CD4-positive, alpha-beta T cell (primary cell): ENCODE data around the gene CANX. TPM values are rescaled to one million over a fixed set of nuclear protein-coding genes. Genes with fewer than 3 reads are reported as not detected.

Experiments used
- ATAC-seq: fragments of 200-7000 bp; cut with Tn5 transposase; one replicate; pipeline ENCODE4 v1.10.0; 2022; ENCODE audit warnings: mild to moderate bottlenecking; ENCODE audit not compliant: poor library complexity
- CTCF ChIA-PET: fragments of 350-600 bp; sonication (Branson Sonifier 250); formaldehyde crosslinking; loops from one replicate; lab custom pipeline; 2021; ENCODE audit warnings: antibody characterized with exemption, inconsistent platforms; lab: Charles Lee
- POLR2A ChIA-PET: fragments of 350-600 bp; sonication (Branson Sonifier 250); formaldehyde crosslinking; loops from one replicate; lab custom pipeline; 2021; ENCODE audit warnings: antibody characterized with exemption, inconsistent platforms; lab: Charles Lee
- DNase-seq, 14 experiments: peaks; one replicate each; pipeline ENCODE4 v3.0.0-alpha.2; 2013 to 2020; ENCODE audit warnings: mixed read lengths in 2 of 14
- H3K27ac ChIP-seq, 2 donors: one replicate each; pipeline versions ENCODE4 v1.5.1 to v1.7.0; 2013; ENCODE audit warnings: low read length in 2 of 2, low read depth in 1 of 2, mild to moderate bottlenecking in 1 of 2
- H3K27me3 ChIP-seq, 2 experiments: 1 replicate in 1 of 2; 2 replicates in 1 of 2; pipeline versions ENCODE4 v1.6.1 to v1.7.0; 2013; ENCODE audit warnings: low read length in 2 of 2, control low read depth in 1 of 2, mild to moderate bottlenecking in 1 of 2, moderate library complexity in 1 of 2; ENCODE audit not compliant: insufficient read depth in 2 of 2, control insufficient read depth in 1 of 2
- H3K36me3 ChIP-seq: one replicate; pipeline ENCODE4 v1.6.1; 2013; ENCODE audit warnings: low read length, control low read depth; ENCODE audit not compliant: insufficient read depth
- H3K4me1 ChIP-seq: one replicate; pipeline ENCODE4 v1.6.1; 2013; ENCODE audit warnings: low read length, control low read depth; ENCODE audit not compliant: insufficient read depth
- H3K4me3 ChIP-seq: one replicate; pipeline ENCODE4 v1.5.1; 2013; ENCODE audit warnings: mild to moderate bottlenecking, low read length, moderate library complexity
- H3K9me3 ChIP-seq, 2 experiments: 1 replicate in 1 of 2; 2 replicates in 1 of 2; pipeline versions ENCODE4 v1.6.1 to v1.7.0; 2013; ENCODE audit warnings: low read length in 2 of 2, mild to moderate bottlenecking in 2 of 2, control low read depth in 1 of 2, moderate library complexity in 1 of 2; ENCODE audit not compliant: control insufficient read depth in 1 of 2, insufficient read depth in 1 of 2
- H3K27ac Mint-ChIP-seq: one replicate; pipeline ENCODE4 v1.8.0; 2020; ENCODE audit warnings: mixed read lengths
- H3K27me3 Mint-ChIP-seq: one replicate; pipeline ENCODE4 v1.8.0; 2021; ENCODE audit warnings: mixed read lengths
- H3K36me3 Mint-ChIP-seq: one replicate; pipeline ENCODE4 v1.8.0; 2021; ENCODE audit warnings: low read depth, mixed read lengths
- H3K4me1 Mint-ChIP-seq: one replicate; pipeline ENCODE4 v1.8.0; 2021; ENCODE audit warnings: low read depth, mixed read lengths
- H3K4me3 Mint-ChIP-seq: one replicate; pipeline ENCODE4 v1.8.0; 2020; ENCODE audit warnings: mild to moderate bottlenecking, mixed read lengths
- H3K9me3 Mint-ChIP-seq: one replicate; pipeline ENCODE4 v1.8.0; 2020; ENCODE audit warnings: mixed read lengths
- CTCF ChIP-seq: fragments of 200-600 bp; IDR thresholded peaks from one replicate; pipeline ENCODE4 v1.8.0; 2022; ENCODE audit warnings: antibody characterized with exemption, mild to moderate bottlenecking
- intact Hi-C, 2 experiments: fragments of 100-400 bp; cut with DNase I in 1 of 2; cut with micrococcal nuclease in 1 of 2; formaldehyde crosslinking; loops; one replicate each; pipeline versions ENCODE4 v1.15.1 to v1.9.0; 2023 to 2025; cut with DNase I, micrococcal nuclease
- total RNA-seq, 174 experiments: library from RNA in 2 of 174; stranded (reverse) in 2 of 174; gene quantifications; one replicate each; pipeline ENCODE4 v1.2.3 and lab custom pipeline; 2021 to 2026

CANX gene
- total RNA-seq, 2 experiments from 2014 or later = 150 to 152 TPM

- Histone ChIP-seq H3K4me1 (no peaks in the 10 kb centered on the region), H3K9me3 (no peaks in the 10 kb centered on the region), H3K27me3 (no peaks in the 10 kb centered on the region), H3K4me3 (no peak overlapping the region), H3K27ac (no peak overlapping the region), H3K36me3 (peaks cover 80% of the 10 kb centered on the region)
- H3K27ac Mint-ChIP-seq = no peak overlapping the region
- peaks cover 86% of the 10 kb centered on the region for H3K36me3 Mint-ChIP-seq
- H3K4me3 Mint-ChIP-seq = no peak overlapping the region
- CTCF ChIA-PET = interaction anchor here (0.5 to 1.8 kb wide), 3 partner anchors 11 to 116 kb away, joined by 3 to 4 read pairs (median 3); no protein-coding TSS in a partner anchor
- intact Hi-C loops = no loop called here
- H3K9me3 Mint-ChIP-seq = no peaks in the 10 kb centered on the region
- no peaks in the 10 kb centered on the region for H3K4me1 Mint-ChIP-seq
- DNase-seq = no peak
- POLR2A ChIA-PET = no interaction called here
- H3K27me3 Mint-ChIP-seq = no peaks in the 10 kb centered on the region
- no peak for ATAC-seq
- TF ChIP-seq CTCF = no peak
Measured at GRCh38 chr5:179774442-179774841, 75.7 kb downstream of the CANX start.

GRCh38 chr5:179776411-179776938 lies 77.7 kb downstream of the CANX start:
- Mint-ChIP-seq H3K4me1 (no peaks in the 10 kb centered on the region), H3K36me3 (peaks cover 77% of the 10 kb centered on the region), H3K9me3 (no peaks in the 10 kb centered on the region), H3K27me3 (no peaks in the 10 kb centered on the region), H3K4me3 (no peak overlapping the region), H3K27ac (no peak overlapping the region)
- Histone ChIP-seq H3K9me3 (no peaks in the 10 kb centered on the region), H3K4me1 (no peaks in the 10 kb centered on the region), H3K27ac (no peak overlapping the region), H3K4me3 (no peak overlapping the region), H3K27me3 (no peaks in the 10 kb centered on the region), H3K36me3 (peaks cover 68% of the 10 kb centered on the region)
- DNase-seq (no peak), ATAC-seq (no peak)
- ChIA-PET CTCF (interaction anchor here (1.0 to 2.0 kb wide), 2 partner anchors 10 to 13 kb away, joined by 3 to 5 read pairs; no protein-coding TSS in a partner anchor), POLR2A (interaction anchor here (1.2 kb wide), 1 partner anchor 10 kb away, joined by 5 read pairs; no protein-coding TSS in a partner anchor)
- TF ChIP-seq CTCF = no peak
- intact Hi-C loops = no loop called here

DNA sequence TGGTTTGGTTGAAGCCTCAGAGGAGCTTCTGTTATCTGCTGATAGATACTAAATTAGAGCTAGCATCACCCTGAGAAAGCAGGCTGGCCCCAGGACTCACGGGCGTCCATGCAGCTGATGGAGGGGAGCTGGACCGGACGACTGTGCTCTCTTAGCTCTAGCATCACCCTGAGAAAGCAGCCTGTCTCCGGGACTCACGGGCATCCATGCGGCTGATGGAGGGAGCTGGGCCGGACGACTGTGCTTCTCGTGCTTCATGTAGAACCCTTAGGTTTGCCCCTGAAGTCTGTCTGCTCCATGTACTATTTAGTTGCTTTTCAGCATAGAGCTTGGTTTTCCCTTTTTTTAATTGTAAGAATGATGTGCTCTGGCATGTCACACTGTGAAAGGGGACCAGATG lies 78.7 kb downstream of the CANX start:
- no peaks in the 10 kb centered on the region for H3K27me3 ChIP-seq
- no peak overlapping the region for H3K27ac ChIP-seq
- no peaks in the 10 kb centered on the region for H3K4me1 ChIP-seq
- intact Hi-C loops = no loop called here
- no peak for TF ChIP-seq CTCF
- POLR2A ChIA-PET = interaction anchor here (0.7 to 1.2 kb wide), 3 partner anchors 9 to 219 kb away, joined by 3 to 5 read pairs (median 3); partner anchors contain the start of gene LTC4S
- Mint-ChIP-seq H3K4me1 (no peaks in the 10 kb centered on the region), H3K27me3 (no peaks in the 10 kb centered on the region), H3K4me3 (no peak overlapping the region), H3K27ac (no peak overlapping the region), H3K36me3 (peaks cover 73% of the 10 kb centered on the region), H3K9me3 (no peaks in the 10 kb centered on the region)
- no peaks in the 10 kb centered on the region for H3K9me3 ChIP-seq
- H3K4me3 ChIP-seq = no peak overlapping the region
- CTCF ChIA-PET = interaction anchor here (1.0 to 2.0 kb wide), 2 partner anchors 14 to 24 kb away, joined by 3 to 5 read pairs; no protein-coding TSS in a partner anchor
- peaks cover 63% of the 10 kb centered on the region for H3K36me3 ChIP-seq
- no peak for DNase-seq
- no peak for ATAC-seq
